Activated CD4-positive, alpha-beta T cell treated with anti-CD3 and anti-CD28 coated beads, Interleukin-2, amount 10 ng/mL, durations not matched to agents 24 days and 14 days (primary cell): ENCODE data around the gene BORA. TPM values are rescaled to one million over a fixed set of nuclear protein-coding genes. Genes with fewer than 3 reads are reported as not detected.
"Not testable (repeated sequence)": the region's sequence is repeated elsewhere in the genome, so short reads cannot be mapped to it uniquely, and the experiment has no call there.

ENCODE experiments used
- DNase-seq: peaks from one replicate; pipeline ENCODE4 v3.0.0; 2022
- H3K27ac Mint-ChIP-seq: one replicate; pipeline ENCODE4 v1.8.0; 2022; ENCODE audit warnings: mild to moderate bottlenecking, mixed read lengths
- H3K27me3 Mint-ChIP-seq: one replicate; pipeline ENCODE4 v1.8.0; 2022; ENCODE audit warnings: mixed read lengths
- H3K36me3 Mint-ChIP-seq: one replicate; pipeline ENCODE4 v1.8.0; 2022; ENCODE audit warnings: low read depth, mild to moderate bottlenecking, mixed read lengths
- H3K4me1 Mint-ChIP-seq: one replicate; pipeline ENCODE4 v1.8.0; 2021; ENCODE audit warnings: mixed read lengths
- H3K4me3 Mint-ChIP-seq: one replicate; pipeline ENCODE4 v1.8.0; 2022; ENCODE audit warnings: mild to moderate bottlenecking, moderate library complexity, mixed read lengths
- H3K9me3 Mint-ChIP-seq: one replicate; pipeline ENCODE4 v1.8.0; 2021; ENCODE audit warnings: mixed read lengths
- intact Hi-C: fragments of 100-400 bp; cut with micrococcal nuclease; formaldehyde crosslinking; loops from one replicate; pipeline ENCODE4 v1.15.1; 2023
- total RNA-seq: library from RNA; stranded (reverse); gene quantifications from 2 replicates; pipeline ENCODE4 v1.2.3, GENCODE V29; 2022

BORA gene
- total RNA-seq, 1 donor from 2014 or later: 17.3 TPM

- peak overlapping the region; percentile 34 for H3K4me3 Mint-ChIP-seq
- intact Hi-C loops: loop anchor here (5.0 to 10.0 kb wide), 2 partner anchors 140 to 1348 kb away; partner anchors contain the start of gene KLF12
These were observed 57.0 kb downstream of the BORA start for GRCh38 chr13:72784679-72785078.

DNA sequence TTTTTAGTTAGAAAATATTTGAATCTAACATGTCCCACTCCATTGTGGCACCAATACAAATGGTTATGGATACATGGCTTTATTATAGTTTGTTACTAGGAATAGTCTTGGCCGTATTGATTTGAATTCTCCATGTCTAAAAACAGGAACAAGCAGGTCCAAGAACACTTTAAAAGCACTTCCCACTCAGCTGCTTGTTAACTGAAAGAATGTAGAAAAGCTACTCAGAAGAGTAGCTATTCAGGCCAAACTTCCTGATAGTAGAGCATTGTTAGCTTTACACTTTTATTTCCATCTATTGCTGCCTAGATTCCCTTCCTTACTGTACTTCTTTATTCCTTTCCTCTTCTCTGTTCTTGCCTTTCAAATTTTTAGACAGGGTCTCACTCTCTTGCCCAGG is 61.1 kb downstream of the BORA start:
- Mint-ChIP-seq H3K4me3 (no peak overlapping the region), H3K9me3 (peaks cover 5% of the 10 kb centered on the region), H3K27me3 (no peaks in the 10 kb centered on the region), H3K27ac (no peak overlapping the region), H3K4me1 (peaks cover 15% of the 10 kb centered on the region), H3K36me3 (peaks cover 45% of the 10 kb centered on the region)
- intact Hi-C loops: loop anchor here (10.0 kb wide), 1 partner anchor 144 kb away; no protein-coding TSS in a partner anchor
- no peak for DNase-seq

More at GRCh38 chr13:72784679-72785078, 57.0 kb downstream of the BORA start:
- not testable (repeated sequence) for H3K9me3 Mint-ChIP-seq, DNase-seq, H3K27ac Mint-ChIP-seq, H3K27me3 Mint-ChIP-seq
- Mint-ChIP-seq H3K36me3 (peaks cover 34% of the 10 kb centered on the region), H3K4me1 (peaks cover 28% of the 10 kb centered on the region)

- Mint-ChIP-seq H3K4me3 (no peak overlapping the region), H3K9me3 (peaks cover 10% of the 10 kb centered on the region), H3K4me1 (peaks cover 5% of the 10 kb centered on the region), H3K27me3 (no peaks in the 10 kb centered on the region), H3K36me3 (peaks cover 47% of the 10 kb centered on the region), H3K27ac (no peak overlapping the region)
- DNase-seq: no peak
- intact Hi-C loops: no loop called here
These were observed 64.9 kb downstream of the BORA start for GRCh38 chr13:72792640-72793039.

DNA sequence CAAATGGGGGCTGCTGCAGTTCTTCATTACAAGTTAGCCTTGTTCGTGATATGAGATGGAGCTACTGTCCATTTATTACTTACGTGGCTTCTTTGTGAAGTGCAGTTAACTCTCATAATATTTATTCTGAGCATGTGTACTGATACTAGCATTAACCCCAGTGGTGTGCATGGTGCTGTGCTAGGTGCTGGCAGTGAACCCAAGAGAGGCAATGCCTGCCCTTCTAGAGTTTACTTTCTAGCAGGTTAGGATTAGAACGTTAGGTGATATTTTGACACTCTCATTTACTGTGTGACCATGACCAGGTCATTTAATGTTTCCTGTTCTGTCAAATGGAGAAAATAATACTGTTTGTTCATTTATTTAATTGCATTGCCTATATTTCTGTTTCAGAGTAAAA is 71.1 kb downstream of the BORA start:
- H3K4me3 Mint-ChIP-seq: no peak overlapping the region
- no peak overlapping the region for H3K27ac Mint-ChIP-seq
- H3K4me1 Mint-ChIP-seq: peaks cover 4% of the 10 kb centered on the region
- intact Hi-C loops: no loop called here
- DNase-seq: no peak
- H3K36me3 Mint-ChIP-seq: peaks cover 49% of the 10 kb centered on the region
- H3K27me3 Mint-ChIP-seq: no peaks in the 10 kb centered on the region
- H3K9me3 Mint-ChIP-seq: peaks cover 4% of the 10 kb centered on the region

DNA sequence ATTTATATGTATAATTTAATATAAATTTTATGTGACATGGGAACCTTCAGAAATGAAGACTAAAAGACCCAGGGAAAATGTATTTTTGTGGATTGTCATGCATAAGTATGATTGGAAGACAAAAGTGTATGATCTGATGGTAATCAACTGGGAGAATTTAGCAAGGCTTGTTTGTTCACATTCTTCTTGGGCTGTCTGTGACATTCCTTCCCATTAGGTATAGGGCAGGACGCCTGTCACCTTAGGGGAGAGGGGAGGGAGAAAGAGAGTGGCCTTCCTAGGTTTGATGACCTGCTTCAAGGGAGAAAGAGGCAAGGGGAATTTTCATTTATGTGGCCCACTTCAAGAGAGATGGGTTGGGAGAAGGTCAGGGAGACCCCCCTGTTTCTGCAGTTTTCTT is 76.6 kb downstream of the BORA start:
- no peaks in the 10 kb centered on the region for H3K27me3 Mint-ChIP-seq
- H3K4me1 Mint-ChIP-seq: peaks cover 2% of the 10 kb centered on the region
- no peak for DNase-seq
- intact Hi-C loops: loop anchor here (5.0 to 10.0 kb wide), 2 partner anchors 598 to 900 kb away; no protein-coding TSS in a partner anchor
- no peak overlapping the region for H3K4me3 Mint-ChIP-seq
- no peak overlapping the region for H3K27ac Mint-ChIP-seq
- H3K9me3 Mint-ChIP-seq: no peaks in the 10 kb centered on the region
- H3K36me3 Mint-ChIP-seq: peaks cover 44% of the 10 kb centered on the region

Other genes with a start within 250 kb of the BORA start
- 24.1 and 24.4 TPM in 2 replicates for gene MZT1, start 294 bp upstream of the BORA start, total RNA-seq
- gene DIS3, start 54.0 kb downstream of the BORA start, total RNA-seq: 52.1 and 55.6 TPM in 2 replicates
- 25.0 and 33.7 TPM in 2 replicates for gene PIBF1, start 54.2 kb downstream of the BORA start, total RNA-seq